Measurements from ENCODE around the gene COX17.

The COX17 gene

DNA sequence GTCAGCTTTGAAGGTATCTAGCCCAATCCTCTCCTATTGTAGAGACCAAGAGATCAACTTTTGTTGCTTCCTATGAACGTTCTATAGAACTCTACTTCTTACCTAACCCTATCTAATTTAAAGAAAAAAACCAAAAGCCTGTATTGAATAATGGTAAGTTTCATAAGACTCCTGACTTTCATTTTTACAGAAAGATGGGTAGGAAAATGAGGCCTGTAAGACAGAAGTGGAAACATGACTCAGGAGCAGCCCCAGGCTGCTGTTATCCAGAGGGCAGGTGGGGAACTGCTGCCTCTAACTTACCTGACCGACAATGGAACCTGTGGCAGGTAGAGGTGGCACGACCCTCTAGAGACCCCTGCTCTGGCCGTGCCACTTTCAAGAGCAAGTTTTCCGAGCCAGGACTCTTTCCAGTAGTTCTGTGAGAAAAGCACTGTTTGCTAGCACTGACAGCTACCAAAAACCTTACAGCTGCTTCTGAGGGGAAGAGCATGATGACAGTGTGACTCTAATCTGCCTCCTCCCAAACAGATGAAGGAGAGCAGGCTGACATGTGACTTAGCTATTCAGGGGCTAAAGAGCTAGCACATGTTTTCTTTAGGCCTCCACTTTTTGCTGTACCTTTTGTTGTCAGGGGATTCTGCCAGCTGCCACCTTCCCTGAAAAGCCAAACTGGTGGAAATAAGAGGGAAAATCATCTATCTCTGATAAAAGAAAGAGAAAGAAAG lies 34.3 kb downstream of the COX17 start:
- no peak for DNase-seq

GRCh38 chr3:119641416-119641815 lies 35.8 kb downstream of the COX17 start:
- no peak for DNase-seq

- DNase-seq = no peak
These were observed 37.5 kb downstream of the COX17 start for GRCh38 chr3:119639494-119640350.

- DNase-seq = no peak
These were observed 39.3 kb downstream of the COX17 start for GRCh38 chr3:119637679-119638477.

DNA sequence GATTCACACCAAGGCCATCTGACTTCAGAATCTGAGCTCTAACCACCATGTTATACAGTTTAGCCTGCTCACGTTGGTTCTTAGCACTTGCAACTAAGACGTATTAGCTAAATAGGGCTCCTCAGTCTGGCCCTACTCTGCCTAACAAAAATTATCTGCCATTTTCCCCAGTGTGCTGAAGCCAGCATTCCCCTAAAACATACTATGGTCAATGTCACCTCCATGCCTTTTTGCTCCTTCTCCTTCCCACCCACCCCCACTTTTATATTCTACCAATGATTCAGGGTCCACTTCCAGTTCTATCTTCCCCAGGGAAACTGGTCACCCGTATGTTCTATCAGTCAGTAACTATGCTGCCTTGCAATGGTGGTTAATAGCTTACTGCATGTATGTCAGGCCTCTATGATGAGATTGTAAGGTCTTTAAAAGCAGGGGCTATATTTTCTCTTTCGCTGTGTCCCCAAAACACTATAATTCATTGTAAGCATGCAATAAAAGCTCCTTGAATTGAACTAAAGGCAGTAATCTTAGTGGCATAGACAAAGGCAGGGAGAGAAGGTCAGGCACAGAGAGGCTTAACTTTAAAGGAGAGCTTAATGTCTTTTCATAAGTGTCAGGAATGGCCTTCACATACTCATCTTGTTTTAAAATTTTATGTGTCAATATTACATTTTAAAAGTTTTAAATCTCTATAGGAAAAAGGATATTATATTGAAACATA lies 40.2 kb downstream of the COX17 start:
- DNase-seq = no peak

DNA sequence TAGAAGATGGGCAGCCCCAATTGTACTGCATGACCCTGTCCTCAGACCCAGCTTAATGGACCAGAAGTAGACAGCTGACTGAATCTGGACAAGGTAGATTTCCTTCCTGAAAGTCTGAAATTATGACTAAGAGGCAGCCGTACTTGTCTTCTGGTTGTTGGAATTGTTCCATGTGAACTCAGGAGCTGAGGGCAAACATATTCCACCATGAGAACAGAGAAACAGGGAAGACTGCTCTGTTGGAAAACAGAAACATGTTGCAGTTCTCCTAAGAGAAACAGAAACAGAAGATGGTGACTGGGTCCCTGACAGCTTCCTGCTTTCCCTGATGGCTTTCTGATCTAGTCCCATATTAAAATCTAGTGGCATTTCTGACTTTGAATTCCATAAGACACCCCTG lies 41.0 kb downstream of the COX17 start:
- DNase-seq = no peak

DNA sequence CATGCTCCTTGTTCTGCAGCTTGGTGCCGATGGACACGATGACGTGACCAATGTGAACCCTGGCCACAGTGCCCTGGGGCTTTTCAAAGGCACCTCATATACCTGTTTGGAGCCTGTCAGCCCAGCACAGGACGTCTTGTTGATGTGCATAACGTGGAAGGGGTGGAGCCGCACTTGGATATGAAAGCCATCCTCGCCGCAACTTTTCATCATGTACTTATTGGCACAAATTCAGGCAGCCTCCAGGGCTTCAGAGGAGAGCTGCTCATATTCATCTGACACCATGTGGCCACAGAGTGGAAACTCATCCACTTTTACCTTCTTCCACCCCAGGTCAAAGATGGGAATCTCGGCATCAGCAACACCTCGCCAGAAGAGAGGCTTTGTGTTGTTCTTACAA lies 41.5 kb downstream of the COX17 start:
- DNase-seq = no peak

DNA sequence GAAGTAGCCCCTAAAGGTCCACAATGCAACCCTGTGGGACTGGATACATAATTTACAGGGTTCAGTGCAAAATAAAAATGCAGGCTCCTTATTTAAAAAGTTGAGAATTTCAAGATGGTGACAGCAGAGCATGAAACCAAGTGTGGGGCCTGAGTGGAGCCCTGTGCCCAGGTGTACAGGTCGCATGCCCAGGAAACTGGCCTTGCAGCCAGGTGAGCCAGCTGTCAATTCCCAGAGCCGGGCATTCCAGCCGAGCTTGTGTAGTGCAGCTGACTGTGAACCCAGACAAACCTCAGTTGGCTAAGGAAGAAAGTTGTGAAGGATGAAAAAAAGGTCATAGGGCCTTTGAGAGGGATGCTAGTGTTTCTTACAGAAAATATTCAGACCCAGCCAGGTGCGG lies 44.4 kb downstream of the COX17 start:
- no peak for DNase-seq

DNA sequence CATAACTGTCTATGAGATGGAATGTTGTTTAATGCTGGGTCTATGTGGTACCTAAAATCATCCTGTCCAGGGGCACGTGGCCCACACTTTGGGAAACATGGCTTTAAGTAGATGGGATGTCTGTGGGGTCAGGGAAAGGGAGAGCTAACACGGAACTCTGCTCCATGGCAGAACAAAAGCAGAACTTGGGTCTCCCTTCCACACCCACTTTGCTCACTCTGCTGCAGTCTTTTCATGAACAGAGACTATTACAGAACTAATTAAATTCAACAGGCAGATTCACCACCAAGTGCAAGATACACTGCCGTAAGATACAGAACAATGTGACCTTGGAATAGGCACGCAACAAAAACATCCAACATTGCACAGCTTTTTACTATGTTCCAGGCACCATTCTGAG lies 45.0 kb downstream of the COX17 start:
- no peak for DNase-seq

DNA sequence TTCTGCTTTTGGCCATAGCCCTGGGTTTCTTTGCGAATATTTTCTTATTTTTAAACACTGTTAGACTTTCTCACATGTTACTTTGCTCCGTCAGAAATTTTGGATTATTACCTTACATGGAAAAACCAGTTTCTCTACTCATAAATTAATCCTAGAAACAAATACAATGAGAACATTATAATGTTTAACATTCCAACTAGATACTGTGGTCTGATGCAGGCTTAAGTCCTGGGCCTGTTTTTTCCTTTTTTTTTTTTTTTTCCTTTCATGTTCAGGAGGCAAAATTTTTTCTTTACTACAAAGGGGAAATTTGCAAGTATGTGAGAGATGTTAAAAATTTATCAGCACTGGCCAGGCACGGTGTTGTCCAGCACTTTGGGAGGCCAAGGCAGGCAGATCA lies 45.7 kb downstream of the COX17 start:
- no peak for DNase-seq

GRCh38 chr3:119630880-119631329 lies 46.3 kb downstream of the COX17 start:
- DNase-seq = no peak

DNA sequence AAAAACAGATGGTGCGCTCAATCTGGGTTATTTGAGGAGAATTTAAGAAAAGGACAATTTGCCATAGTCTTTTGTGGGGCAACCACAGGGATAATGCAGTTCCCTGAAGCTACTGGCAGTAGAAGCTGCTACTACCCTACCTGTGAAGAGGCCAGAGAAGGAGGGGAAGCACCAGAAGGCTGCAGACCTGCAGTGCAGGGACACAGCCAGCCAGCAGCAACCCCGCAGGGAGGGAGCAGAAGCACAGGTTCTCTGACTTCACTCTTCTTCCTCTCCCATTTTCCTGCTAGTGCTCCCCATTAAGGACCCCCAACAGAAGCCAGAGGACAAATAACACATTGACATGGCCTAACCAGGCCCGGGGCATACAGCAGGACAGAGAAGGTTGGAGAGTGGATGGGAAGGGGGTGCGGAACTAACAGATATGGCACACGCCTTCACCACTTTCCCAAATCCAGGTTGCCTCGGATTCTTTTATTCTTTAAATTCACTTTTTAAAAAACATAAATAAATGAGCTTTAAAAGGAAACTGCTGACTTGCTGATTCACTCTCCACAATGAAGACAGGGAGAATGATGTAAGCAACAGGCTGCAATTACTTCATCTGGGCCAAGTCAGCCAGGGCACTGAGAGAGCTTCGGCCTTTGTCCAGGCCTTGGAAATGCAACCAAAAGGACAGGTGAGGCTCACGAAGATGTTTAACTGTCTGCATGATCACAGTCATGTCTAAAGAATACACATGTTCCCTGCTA lies 46.9 kb downstream of the COX17 start:
- no peak for DNase-seq

- DNase-seq = no peak
These were observed 48.3 kb downstream of the COX17 start for GRCh38 chr3:119628816-119629445.

GRCh38 chr3:119628390-119628789 lies 48.8 kb downstream of the COX17 start:
- DNase-seq = no peak

DNA sequence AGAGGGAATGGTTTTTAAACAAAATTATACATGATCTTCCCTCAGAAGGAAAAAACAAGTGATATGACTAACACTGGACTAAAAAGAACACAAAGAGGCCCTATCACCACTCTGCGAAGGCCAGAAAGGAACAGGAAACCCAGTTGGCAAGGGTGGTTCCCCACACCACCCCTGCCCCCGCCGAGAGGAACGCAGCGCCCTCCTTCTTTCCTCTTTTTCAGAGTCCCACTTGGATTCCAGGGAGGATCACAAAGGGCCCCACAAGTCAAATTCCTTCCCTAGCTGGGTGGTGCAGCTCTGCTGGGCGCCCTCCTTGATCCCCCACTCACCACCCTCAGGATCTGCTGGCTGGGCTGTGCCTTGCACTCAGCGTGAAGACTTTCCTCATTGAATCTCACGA lies 49.7 kb downstream of the COX17 start:
- DNase-seq = no peak

- DNase-seq = no peak
These were observed 51.0 kb downstream of the COX17 start for GRCh38 chr3:119626196-119626595.

- no peak for DNase-seq
These were observed 51.6 kb downstream of the COX17 start for GRCh38 chr3:119625451-119626153.

DNA sequence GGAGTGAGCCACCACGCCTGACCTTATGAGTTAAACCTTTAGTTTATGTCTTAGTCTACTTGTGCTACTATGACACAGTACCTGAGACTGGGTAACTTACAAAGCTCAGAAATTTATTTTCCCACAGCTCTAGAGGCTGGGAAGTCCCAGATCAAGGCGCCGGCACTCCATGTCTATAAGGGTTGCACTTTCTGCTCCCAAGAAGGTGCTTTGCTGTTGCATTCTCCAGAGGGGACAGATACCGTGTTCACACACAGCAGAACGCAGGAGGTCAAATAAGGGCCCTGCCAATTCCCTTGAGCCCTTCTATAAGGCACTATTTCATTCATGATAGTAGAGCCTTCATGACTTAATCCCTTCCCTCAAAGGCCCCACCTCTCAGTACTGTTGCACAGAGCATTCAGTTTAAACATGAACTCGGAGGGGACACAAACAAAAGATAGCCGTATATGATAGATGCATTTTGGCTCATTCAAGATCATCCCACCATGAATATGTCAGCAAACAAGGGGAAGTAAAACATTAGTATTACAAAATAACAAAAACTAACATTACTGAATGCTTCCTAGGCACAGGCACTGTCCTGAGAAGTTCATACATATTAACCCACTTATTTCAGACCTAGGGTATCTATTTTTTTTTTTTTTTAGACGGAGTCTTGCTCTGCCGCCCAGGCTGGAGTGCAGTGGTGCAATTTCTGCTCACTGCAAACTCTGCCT lies 53.0 kb downstream of the COX17 start:
- DNase-seq = no peak

DNA sequence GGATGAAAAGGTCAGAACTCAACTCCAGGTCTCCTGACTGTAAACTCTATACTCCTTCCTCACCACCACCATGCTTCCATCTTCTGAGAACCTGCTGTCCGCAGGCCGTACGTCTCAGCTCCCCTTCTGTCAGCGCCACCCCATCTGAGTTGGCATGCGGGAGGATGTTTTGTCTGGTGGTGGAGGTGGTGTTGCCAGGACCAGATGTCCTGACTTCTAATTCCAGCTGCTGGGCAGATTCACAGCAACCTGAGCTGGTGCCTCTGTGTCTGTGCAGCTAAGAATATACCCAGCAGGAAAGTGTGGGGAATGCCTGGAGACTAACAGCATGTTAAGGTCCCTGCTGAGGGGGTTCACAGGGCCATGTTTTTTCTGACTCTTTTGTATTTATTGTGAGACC lies 56.3 kb downstream of the COX17 start:
- no peak for DNase-seq
